Memory B cell (primary cell): Measurements from ENCODE around the gene UPF1.
A peak's percentile ranks its signal among the peaks of the same experiment; 100 is the strongest.

Experiments used
- ATAC-seq: fragments of 150-1000 bp; cut with Tn5 transposase; 2 replicates; pipeline ENCODE4 v1.10.0; 2021; ENCODE audit warnings: low read depth, mild to moderate bottlenecking, moderate library complexity
- DNase-seq, 2 donors: peaks; one replicate each; pipeline ENCODE4 v3.0.0; 2022; ENCODE audit warnings: low spot score in 2 of 2
- H3K27ac Mint-ChIP-seq: one replicate; pipeline ENCODE4 v1.8.0; 2022; ENCODE audit warnings: mild to moderate bottlenecking, moderate library complexity, mixed read lengths
- H3K27me3 Mint-ChIP-seq: one replicate; pipeline ENCODE4 v1.8.0; 2022; ENCODE audit warnings: mixed read lengths
- H3K36me3 Mint-ChIP-seq: one replicate; pipeline ENCODE4 v1.8.0; 2022; ENCODE audit warnings: mild to moderate bottlenecking, mixed read lengths
- H3K4me1 Mint-ChIP-seq: one replicate; pipeline ENCODE4 v1.8.0; 2022; ENCODE audit warnings: mixed read lengths
- H3K4me3 Mint-ChIP-seq: one replicate; pipeline ENCODE4 v1.8.0; 2022; ENCODE audit warnings: mild to moderate bottlenecking, moderate library complexity, mixed read lengths
- H3K9me3 Mint-ChIP-seq: one replicate; pipeline ENCODE4 v1.8.0; 2022; ENCODE audit warnings: mixed read lengths

UPF1 gene

DNA sequence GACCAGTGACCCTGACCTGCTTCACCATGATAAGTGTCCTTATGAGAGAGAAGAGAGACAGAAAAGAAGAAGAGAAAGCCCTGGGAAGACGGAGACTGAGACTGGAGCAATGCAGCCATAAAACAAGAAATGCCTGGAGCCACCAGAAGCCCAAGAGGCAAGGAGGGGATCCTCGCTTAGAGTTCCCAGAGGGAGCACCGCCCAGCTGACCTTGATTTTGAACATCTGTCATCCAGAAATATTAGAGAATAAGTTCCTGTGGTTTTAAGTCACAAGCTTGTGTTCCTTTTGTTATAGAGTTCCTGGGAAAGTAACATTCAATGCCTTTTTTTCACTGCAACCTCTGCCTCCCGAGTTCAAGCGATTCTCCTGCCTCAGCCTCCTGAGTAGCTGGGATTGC lies 44.0 kb downstream of the UPF1 start:
- ATAC-seq (no peak), DNase-seq (no peak)
- Mint-ChIP-seq H3K9me3 (no peaks in the 10 kb centered on the region), H3K4me1 (peaks cover 5% of the 10 kb centered on the region), H3K27ac (no peak overlapping the region), H3K36me3 (peaks cover 2% of the 10 kb centered on the region), H3K4me3 (no peak overlapping the region), H3K27me3 (peaks cover 10% of the 10 kb centered on the region)

- H3K27ac Mint-ChIP-seq: no peak overlapping the region
- no peak for ATAC-seq
Observed at GRCh38 chr19:18876865-18877264, 45.1 kb downstream of the UPF1 start.

GRCh38 chr19:18878058-18878797 lies 46.5 kb downstream of the UPF1 start:
- Mint-ChIP-seq H3K27ac (no peak overlapping the region), H3K36me3 (peaks cover 2% of the 10 kb centered on the region), H3K27me3 (no peaks in the 10 kb centered on the region), H3K9me3 (no peaks in the 10 kb centered on the region), H3K4me3 (no peak overlapping the region), H3K4me1 (no peaks in the 10 kb centered on the region)
- ATAC-seq: no peak
- no peak for DNase-seq

More at GRCh38 chr19:18876865-18877264, 45.1 kb downstream of the UPF1 start:
- no peak for DNase-seq
- no peak overlapping the region for H3K4me3 Mint-ChIP-seq
- H3K36me3 Mint-ChIP-seq: peaks cover 2% of the 10 kb centered on the region
- no peaks in the 10 kb centered on the region for H3K4me1 Mint-ChIP-seq
- H3K9me3 Mint-ChIP-seq: no peaks in the 10 kb centered on the region
- H3K27me3 Mint-ChIP-seq: peaks cover 4% of the 10 kb centered on the region

- Mint-ChIP-seq H3K27me3 (no peaks in the 10 kb centered on the region), H3K4me1 (no peaks in the 10 kb centered on the region), H3K36me3 (peaks cover 2% of the 10 kb centered on the region), H3K9me3 (no peaks in the 10 kb centered on the region), H3K4me3 (no peak overlapping the region), H3K27ac (no peak overlapping the region)
- no peak for DNase-seq
- ATAC-seq: no peak
Observed at GRCh38 chr19:18878858-18879578, 47.3 kb downstream of the UPF1 start.

DNA sequence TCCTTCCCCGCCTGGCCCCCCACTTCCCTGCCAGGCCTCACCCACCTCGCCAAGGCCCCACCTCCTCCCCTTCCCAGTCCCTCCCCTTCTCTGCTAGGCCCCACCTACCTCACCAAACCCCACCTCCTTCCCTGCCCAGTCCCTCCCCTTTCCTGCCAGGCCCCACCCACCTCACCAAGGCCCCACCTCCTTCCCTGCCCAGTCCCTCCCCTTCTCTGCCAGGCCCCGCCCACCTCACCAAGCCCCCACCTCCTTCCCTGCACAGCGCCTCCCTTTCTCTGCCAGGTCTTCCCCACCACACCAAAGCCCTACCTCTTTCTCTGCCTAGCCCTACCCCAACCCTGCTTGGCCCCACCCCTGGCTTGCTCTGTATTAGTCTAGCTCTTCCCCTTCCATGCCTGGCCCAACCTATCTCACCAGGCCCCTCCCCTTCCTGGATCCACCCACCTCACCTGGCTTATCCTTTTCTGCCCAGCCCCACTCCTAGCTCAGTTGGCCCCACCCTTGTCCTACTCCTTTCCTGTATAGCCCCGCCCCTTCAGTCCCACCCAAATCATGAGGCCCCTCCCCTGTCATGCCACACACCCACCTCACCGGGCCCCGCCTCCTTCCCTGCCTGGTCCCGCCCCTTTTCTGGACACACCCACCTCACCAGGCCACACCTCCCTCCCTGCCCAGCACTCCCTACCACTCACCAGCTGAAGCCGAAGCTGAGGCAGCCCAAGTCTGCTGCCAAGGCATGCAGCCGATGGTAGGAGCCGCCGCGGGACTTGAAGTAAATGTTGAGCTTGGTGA lies 48.0 kb downstream of the UPF1 start:
- Mint-ChIP-seq H3K27me3 (no peaks in the 10 kb centered on the region), H3K27ac (no peak overlapping the region), H3K36me3 (no peaks in the 10 kb centered on the region), H3K9me3 (no peaks in the 10 kb centered on the region), H3K4me3 (no peak overlapping the region), H3K4me1 (no peaks in the 10 kb centered on the region)
- ATAC-seq (peak; percentile 75), DNase-seq (no peak)

DNA sequence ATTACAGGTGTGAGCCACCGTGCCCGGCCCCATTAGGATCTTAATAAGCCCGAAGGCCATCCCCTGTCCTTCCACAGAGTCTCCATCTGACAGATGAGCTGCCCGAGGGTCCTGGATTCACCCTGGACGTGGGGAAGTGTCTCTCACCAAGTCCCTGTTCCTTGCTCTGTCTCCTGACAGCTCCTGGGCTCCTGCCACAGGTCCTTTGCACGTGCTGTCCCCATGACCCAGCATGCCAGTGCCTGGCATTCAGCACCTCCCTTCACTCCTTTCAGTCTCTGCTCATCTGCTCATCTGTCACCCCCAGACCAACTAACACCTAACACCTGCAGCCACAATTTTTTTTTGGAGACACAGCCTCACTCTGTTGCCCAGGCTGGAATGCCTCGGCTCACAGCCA lies 49.7 kb downstream of the UPF1 start:
- no peak for DNase-seq
- Mint-ChIP-seq H3K4me1 (no peaks in the 10 kb centered on the region), H3K4me3 (no peak overlapping the region), H3K27ac (no peak overlapping the region), H3K9me3 (no peaks in the 10 kb centered on the region), H3K36me3 (no peaks in the 10 kb centered on the region), H3K27me3 (no peaks in the 10 kb centered on the region)
- ATAC-seq: no peak

DNA sequence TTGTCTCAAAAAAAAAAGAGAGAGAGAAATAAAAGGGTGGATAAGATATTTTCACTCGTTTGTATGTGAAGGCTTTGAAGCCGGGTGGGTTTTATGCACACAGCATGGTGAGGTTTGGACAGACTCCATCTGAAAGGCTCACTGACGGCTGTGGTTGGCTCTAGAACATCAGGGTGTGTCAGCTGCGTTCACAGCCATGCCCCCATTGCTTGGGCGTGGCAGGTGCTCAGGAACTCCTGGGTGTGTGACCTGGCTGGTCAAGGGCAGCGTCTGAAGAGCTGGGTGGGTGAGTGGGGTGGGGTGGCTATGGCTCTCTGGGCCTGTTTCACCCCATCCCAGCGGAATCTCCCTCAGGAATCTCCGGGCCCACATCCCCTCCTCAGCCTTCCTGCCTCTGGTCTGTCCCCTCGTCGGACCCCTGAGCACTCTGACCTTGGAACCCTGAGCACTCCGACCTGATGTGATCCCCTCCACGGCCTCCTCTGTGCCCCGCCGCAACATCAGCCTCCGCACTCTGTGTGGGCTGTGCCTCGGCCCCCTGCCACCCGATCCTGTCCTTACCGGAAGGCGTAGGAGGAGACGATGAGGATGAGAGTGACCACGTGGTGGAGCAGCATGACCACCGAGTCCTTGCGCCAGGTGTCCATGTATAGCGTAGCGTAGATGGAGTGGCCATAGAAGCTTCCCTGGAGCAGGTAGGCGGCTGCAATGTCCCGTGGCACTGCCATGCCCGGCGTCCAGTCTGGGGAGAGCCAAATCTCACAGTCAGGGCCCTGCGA lies 52.0 kb downstream of the UPF1 start:
- DNase-seq: no peak
- Mint-ChIP-seq H3K27ac (no peak overlapping the region), H3K4me3 (no peak overlapping the region), H3K4me1 (no peaks in the 10 kb centered on the region), H3K27me3 (peaks cover 4% of the 10 kb centered on the region), H3K36me3 (no peaks in the 10 kb centered on the region), H3K9me3 (no peaks in the 10 kb centered on the region)
- ATAC-seq: no peak

DNA sequence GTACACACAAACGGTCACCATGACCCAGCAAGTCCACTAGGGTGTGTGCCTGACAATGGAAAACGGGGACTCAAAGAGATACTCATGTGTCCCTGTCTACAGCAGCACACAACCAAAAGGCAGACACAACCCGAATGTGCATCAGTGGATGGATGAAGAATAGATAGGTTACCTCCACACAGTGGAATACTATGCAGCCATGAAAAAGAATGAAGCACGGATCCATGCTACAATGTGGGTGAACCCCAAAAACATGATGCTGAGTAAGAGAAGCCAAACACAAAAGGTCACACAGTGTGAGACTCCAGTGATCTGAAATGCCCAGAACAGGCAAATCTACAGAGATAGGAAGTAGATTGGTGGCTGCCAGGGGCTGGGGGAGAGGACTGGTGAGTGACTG lies 55.2 kb downstream of the UPF1 start:
- no peak for ATAC-seq
- no peaks in the 10 kb centered on the region for H3K36me3 Mint-ChIP-seq
- no peak overlapping the region for H3K4me3 Mint-ChIP-seq
- H3K4me1 Mint-ChIP-seq: no peaks in the 10 kb centered on the region
- H3K9me3 Mint-ChIP-seq: no peaks in the 10 kb centered on the region
- H3K27ac Mint-ChIP-seq: no peak overlapping the region
- no peak for DNase-seq
- peaks cover 9% of the 10 kb centered on the region for H3K27me3 Mint-ChIP-seq

GRCh38 chr19:18889949-18890745 lies 58.4 kb downstream of the UPF1 start:
- Mint-ChIP-seq H3K36me3 (no peaks in the 10 kb centered on the region), H3K4me3 (no peak overlapping the region), H3K27ac (no peak overlapping the region), H3K27me3 (peaks cover 19% of the 10 kb centered on the region), H3K9me3 (no peaks in the 10 kb centered on the region), H3K4me1 (peaks cover 2% of the 10 kb centered on the region)
- no peak for DNase-seq
- ATAC-seq: no peak

GRCh38 chr19:18893587-18894253 lies 62.0 kb downstream of the UPF1 start:
- Mint-ChIP-seq H3K4me1 (peaks cover 10% of the 10 kb centered on the region), H3K9me3 (no peaks in the 10 kb centered on the region), H3K27ac (no peak overlapping the region), H3K4me3 (peak overlapping the region; percentile 50), H3K27me3 (peaks cover 23% of the 10 kb centered on the region), H3K36me3 (no peaks in the 10 kb centered on the region)
- ATAC-seq (no peak), DNase-seq (no peak)

DNA sequence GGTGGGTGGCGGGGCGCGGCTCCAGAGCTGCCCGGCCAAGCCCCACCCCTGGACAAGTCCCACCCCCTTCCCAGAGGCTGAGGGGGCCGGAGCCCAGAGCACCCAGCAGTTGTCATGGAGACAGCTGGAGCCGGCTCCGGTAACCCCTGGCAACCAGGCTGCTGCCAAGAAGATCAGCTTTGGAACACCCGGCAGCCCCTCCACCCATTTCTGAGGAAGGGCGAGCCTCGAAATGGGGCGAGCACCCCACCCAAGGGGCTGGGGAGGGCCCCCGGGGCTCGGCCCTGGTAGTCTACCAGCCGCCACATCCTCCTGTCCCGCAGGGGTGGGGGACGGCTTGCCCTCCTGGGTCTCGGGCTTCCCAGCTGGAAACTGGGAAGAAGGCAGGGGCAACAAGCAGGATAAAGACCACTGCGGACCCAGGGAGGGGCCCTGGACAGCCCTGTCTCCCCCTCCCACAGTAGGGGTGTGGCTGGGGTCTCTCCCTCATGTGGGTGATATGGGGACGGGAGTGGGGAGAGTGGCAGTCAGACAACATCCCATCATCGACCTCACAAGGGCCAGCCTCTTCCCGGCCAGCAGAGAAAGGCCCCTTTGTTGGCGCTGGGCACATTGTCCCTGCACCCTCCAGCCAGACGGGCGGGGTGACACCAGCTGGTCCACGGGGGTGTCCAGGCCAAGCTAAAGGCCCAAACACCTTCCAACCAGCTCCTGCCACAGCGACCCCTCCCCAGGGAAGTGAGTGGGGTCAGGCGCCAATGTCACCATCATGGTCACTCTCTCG lies 62.7 kb downstream of the UPF1 start:
- ATAC-seq (no peak), DNase-seq (no peak)
- H3K36me3 Mint-ChIP-seq: peaks cover 2% of the 10 kb centered on the region
- H3K9me3 Mint-ChIP-seq: no peaks in the 10 kb centered on the region
- peaks cover 23% of the 10 kb centered on the region for H3K27me3 Mint-ChIP-seq
- peaks cover 10% of the 10 kb centered on the region for H3K4me1 Mint-ChIP-seq
- H3K4me3 Mint-ChIP-seq: peak overlapping the region; percentile 27
- H3K27ac Mint-ChIP-seq: no peak overlapping the region
